Endothelial cell (in vitro differentiated cells): Measurements from ENCODE around the gene SAMD10. TPM values are rescaled to one million over a fixed set of nuclear protein-coding genes. Genes with fewer than 3 reads are reported as not detected.

Source experiments
- DNase-seq: peaks from one replicate; pipeline ENCODE4 v3.0.0; 2021; ENCODE audit warnings: low spot score
- H3K27ac Mint-ChIP-seq: one replicate; pipeline ENCODE4 v1.8.0; 2021; ENCODE audit warnings: mixed read lengths, inconsistent platforms; ENCODE audit not compliant: unreplicated experiment
- H3K27me3 Mint-ChIP-seq: one replicate; pipeline ENCODE4 v1.8.0; 2021; ENCODE audit warnings: mild to moderate bottlenecking, moderate library complexity, mixed read lengths, inconsistent platforms; ENCODE audit not compliant: unreplicated experiment
- H3K36me3 Mint-ChIP-seq: one replicate; pipeline ENCODE4 v1.8.0; 2021; ENCODE audit warnings: mild to moderate bottlenecking, low read depth, mixed read lengths, inconsistent platforms; ENCODE audit not compliant: unreplicated experiment
- H3K4me1 Mint-ChIP-seq: one replicate; pipeline ENCODE4 v1.8.0; 2021; ENCODE audit warnings: mild to moderate bottlenecking, mixed read lengths, inconsistent platforms; ENCODE audit not compliant: unreplicated experiment
- H3K4me3 Mint-ChIP-seq: one replicate; pipeline ENCODE4 v1.8.0; 2021; ENCODE audit warnings: mild to moderate bottlenecking, mixed read lengths, inconsistent platforms; ENCODE audit not compliant: unreplicated experiment
- H3K9me3 Mint-ChIP-seq: one replicate; pipeline ENCODE4 v1.8.0; 2021; ENCODE audit warnings: mixed read lengths, inconsistent platforms; ENCODE audit not compliant: unreplicated experiment
- CTCF ChIP-seq: fragments of 200-600 bp; sonication (generic); IDR thresholded peaks from one replicate; pipeline ENCODE4 v1.5.0; 2021; ENCODE audit warnings: antibody characterized with exemption; ENCODE audit not compliant: unreplicated experiment
- total RNA-seq: library from RNA; stranded (reverse); fragmentation: NEBNext Ultra II Directional; extraction: Animal tissue kit (Norgen Biotek cat#: 25700); gene quantifications from one replicate; pipeline ENCODE4 v1.2.1, GENCODE V29; 2021; ENCODE audit not compliant: unreplicated experiment

SAMD10 gene
- total RNA-seq, 1 donor from 2014 or later: 5.0 TPM

GRCh38 chr20:63966944-63967322, 12.5 kb downstream of the SAMD10 start:
- DNase-seq: no peak
- H3K27ac Mint-ChIP-seq: no peak overlapping the region
- H3K9me3 Mint-ChIP-seq: no peaks in the 10 kb centered on the region
- TF ChIP-seq CTCF: no peak
- H3K36me3 Mint-ChIP-seq: peaks cover 9% of the 10 kb centered on the region
- H3K4me1 Mint-ChIP-seq: peaks cover 3% of the 10 kb centered on the region
- H3K27me3 Mint-ChIP-seq: peaks cover 2% of the 10 kb centered on the region
- H3K4me3 Mint-ChIP-seq: no peak overlapping the region

GRCh38 chr20:63966172-63966943, 13.1 kb downstream of the SAMD10 start:
- peaks cover 9% of the 10 kb centered on the region for H3K36me3 Mint-ChIP-seq
- H3K9me3 Mint-ChIP-seq: no peaks in the 10 kb centered on the region
- H3K27me3 Mint-ChIP-seq: peaks cover 2% of the 10 kb centered on the region
- TF ChIP-seq CTCF: no peak
- no peak overlapping the region for H3K4me3 Mint-ChIP-seq
- no peak overlapping the region for H3K27ac Mint-ChIP-seq
- peaks cover 3% of the 10 kb centered on the region for H3K4me1 Mint-ChIP-seq
- DNase-seq: no peak

- peaks cover 2% of the 10 kb centered on the region for H3K27me3 Mint-ChIP-seq
- peaks cover 3% of the 10 kb centered on the region for H3K4me1 Mint-ChIP-seq
- DNase-seq: no peak
- TF ChIP-seq CTCF: no peak
- H3K36me3 Mint-ChIP-seq: peaks cover 9% of the 10 kb centered on the region
- no peak overlapping the region for H3K4me3 Mint-ChIP-seq
- H3K27ac Mint-ChIP-seq: no peak overlapping the region
- no peaks in the 10 kb centered on the region for H3K9me3 Mint-ChIP-seq
These were observed 15.0 kb downstream of the SAMD10 start for GRCh38 chr20:63964412-63964811.

- Mint-ChIP-seq H3K9me3 (no peaks in the 10 kb centered on the region), H3K4me3 (no peak overlapping the region), H3K36me3 (peaks cover 9% of the 10 kb centered on the region), H3K27me3 (peaks cover 2% of the 10 kb centered on the region), H3K27ac (no peak overlapping the region), H3K4me1 (peaks cover 1% of the 10 kb centered on the region)
- no peak for TF ChIP-seq CTCF
- no peak for DNase-seq
These were observed 15.6 kb downstream of the SAMD10 start for GRCh38 chr20:63963784-63964301.

DNA sequence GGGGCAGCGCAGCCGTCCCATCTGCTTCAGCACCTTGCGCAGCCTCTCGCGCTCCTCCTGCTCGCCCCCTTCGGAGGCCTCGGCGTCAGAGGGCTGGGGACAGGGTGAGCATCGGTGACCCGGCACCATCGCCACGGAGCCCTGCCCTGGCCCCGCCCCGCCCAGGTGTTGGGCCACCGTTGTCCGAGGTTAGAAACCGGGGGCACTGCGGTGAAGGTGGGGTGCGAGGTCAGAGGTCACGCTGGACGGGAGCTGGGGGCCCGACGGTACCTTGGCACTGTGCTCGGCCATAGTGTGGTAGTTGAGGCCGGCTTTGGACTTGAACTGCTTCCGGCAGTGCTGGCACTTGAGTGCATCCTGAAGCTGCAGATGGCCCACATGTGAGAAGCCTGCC, 16.1 kb downstream of the SAMD10 start:
- Mint-ChIP-seq H3K27me3 (peaks cover 2% of the 10 kb centered on the region), H3K36me3 (peaks cover 9% of the 10 kb centered on the region), H3K4me3 (no peak overlapping the region), H3K4me1 (no peaks in the 10 kb centered on the region), H3K9me3 (no peaks in the 10 kb centered on the region), H3K27ac (no peak overlapping the region)
- DNase-seq: no peak
- no peak for TF ChIP-seq CTCF
